Liver (tissue), 9 donors: ENCODE measurements around the gene YY1. TPM values are rescaled to one million over a fixed set of nuclear protein-coding genes. Genes with fewer than 3 reads are reported as not detected.

ENCODE experiments used
- DNase-seq: peaks from one replicate; pipeline ENCODE4 v3.0.0-alpha.2; 2017; ENCODE audit warnings: low spot score
- H3K27ac ChIP-seq, 2 donors: one replicate each; pipeline ENCODE4 v1.7.0; 2013; ENCODE audit warnings: inconsistent platforms in 2 of 2, low read length in 2 of 2, control low read depth in 1 of 2, low read depth in 1 of 2, mild to moderate bottlenecking in 1 of 2
- H3K27me3 ChIP-seq, 4 donors: one replicate each; pipeline versions ENCODE4 v1.6.1 to v1.7.0; 2013; ENCODE audit warnings: low read length in 3 of 4, inconsistent platforms in 1 of 4, mild to moderate bottlenecking in 1 of 4, moderate library complexity in 1 of 4; ENCODE audit not compliant: control insufficient read depth in 4 of 4, insufficient read depth in 4 of 4
- H3K36me3 ChIP-seq, 4 donors: one replicate each; pipeline versions ENCODE4 v1.6.1 to v1.7.0; 2013; ENCODE audit warnings: low read length in 3 of 4, mild to moderate bottlenecking in 3 of 4, low read depth in 1 of 4, moderate library complexity in 1 of 4; ENCODE audit not compliant: control insufficient read depth in 4 of 4, insufficient read depth in 3 of 4
- H3K4me1 ChIP-seq, 4 donors: one replicate each; pipeline versions ENCODE4 v1.6.1 to v1.7.0; 2013; ENCODE audit warnings: low read length in 3 of 4, mild to moderate bottlenecking in 3 of 4, moderate library complexity in 1 of 4; ENCODE audit not compliant: control insufficient read depth in 4 of 4, insufficient read depth in 4 of 4
- H3K4me3 ChIP-seq, 3 donors: one replicate each; pipeline versions ENCODE4 v1.6.1 to v1.7.0; 2013; ENCODE audit warnings: low read length in 3 of 3, control low read depth in 1 of 3, low read depth in 1 of 3, mild to moderate bottlenecking in 1 of 3
- H3K9ac ChIP-seq, 2 donors: one replicate each; pipeline ENCODE4 v1.7.0; 2013; ENCODE audit warnings: low read length in 2 of 2, mild to moderate bottlenecking in 2 of 2, moderate library complexity in 2 of 2, control low read depth in 1 of 2, low read depth in 1 of 2
- H3K9me3 ChIP-seq, 4 donors: one replicate each; pipeline versions ENCODE4 v1.6.1 to v1.7.0; 2013; ENCODE audit warnings: low read length in 3 of 4; ENCODE audit not compliant: control insufficient read depth in 4 of 4
- EGR1 ChIP-seq, 2 donors: IDR thresholded peaks; 2 replicates each; pipeline ENCODE4 v1.6.1; 2016 to 2018; ENCODE audit warnings: antibody characterized with exemption in 2 of 2, low read depth in 2 of 2
- FOXA1 ChIP-seq: IDR thresholded peaks from 2 replicates; pipeline ENCODE4 v1.6.1; 2016; ENCODE audit warnings: antibody characterized with exemption
- FOXA2 ChIP-seq: IDR thresholded peaks from 2 replicates; pipeline ENCODE4 v1.6.1; 2016; ENCODE audit warnings: antibody characterized with exemption
- GABPA ChIP-seq, 2 donors: IDR thresholded peaks in 1 of 2; conservative IDR thresholded peaks in 1 of 2; 2 replicates each; pipeline ENCODE4 v1.6.1; 2016; ENCODE audit warnings: antibody characterized with exemption in 2 of 2, mild to moderate bottlenecking in 1 of 2, moderate library complexity in 1 of 2
- HNF4A ChIP-seq, 2 donors: conservative IDR thresholded peaks; 2 replicates each; pipeline ENCODE4 v1.6.1; 2016; ENCODE audit warnings: antibody characterized with exemption in 2 of 2, mild to moderate bottlenecking in 2 of 2
- HNF4G ChIP-seq: IDR thresholded peaks from 2 replicates; pipeline ENCODE4 v1.6.1; 2016; ENCODE audit warnings: antibody characterized with exemption
- JUND ChIP-seq, 2 donors: IDR thresholded peaks; 2 replicates each; pipeline ENCODE4 v1.6.1; 2016; ENCODE audit warnings: antibody characterized with exemption in 2 of 2
- NR2F2 ChIP-seq: IDR thresholded peaks from 2 replicates; pipeline ENCODE4 v1.6.1; 2016; ENCODE audit warnings: antibody characterized with exemption
- RAD21 ChIP-seq, 2 donors: IDR thresholded peaks; 2 replicates each; pipeline ENCODE4 v1.6.1; 2016; ENCODE audit warnings: antibody characterized with exemption in 2 of 2, mild to moderate bottlenecking in 2 of 2
- RXRA ChIP-seq, 2 donors: IDR thresholded peaks; 2 replicates each; pipeline ENCODE4 v1.6.1; 2017 to 2018; ENCODE audit warnings: antibody characterized with exemption in 2 of 2, mild to moderate bottlenecking in 1 of 2
- SP1 ChIP-seq: IDR thresholded peaks from 2 replicates; pipeline ENCODE4 v1.6.1; 2018; ENCODE audit warnings: antibody characterized with exemption, mild to moderate bottlenecking
- TAF1 ChIP-seq: conservative IDR thresholded peaks from 2 replicates; pipeline ENCODE4 v1.6.1; 2016; ENCODE audit warnings: antibody characterized with exemption, mild to moderate bottlenecking
- YY1 ChIP-seq: IDR thresholded peaks from 2 replicates; pipeline ENCODE4 v1.6.1; 2016; ENCODE audit warnings: antibody characterized with exemption, mild to moderate bottlenecking
- WGBS: extraction: QIAGEN DNeasy Blood & Tissue Kit; methylation state at CpG from one replicate; pipeline ENCODE4 v1.1.7; 2013; 5-methylcytosine and 5-hydroxymethylcytosine counted together
- polyA plus RNA-seq, 2 donors: library from polyadenylated mRNA; stranded (reverse) in 1 of 2; unstranded in 1 of 2; fragments of 200-250 nt in 1 of 2; fragments of >200 nt in 1 of 2; fragmentation: Nextera tagmentation in 1 of 2; extraction: Ambion mirVana in 1 of 2; gene quantifications; one replicate each; pipeline versions ENCODE4 v1.2.1 to v1.2.3, GENCODE V29; 2013 to 2015
- total RNA-seq, 2 donors: library from RNA; depleted of rRNA; stranded (reverse); fragments of >200 nt; gene quantifications; one replicate each; pipeline ENCODE4 v1.2.3, GENCODE V29; 2014
- TF ChIP-seq, protein P1 (sequence below): IDR thresholded peaks from 2 replicates; pipeline ENCODE4 v1.6.1; 2016; ENCODE audit warnings: antibody characterized with exemption
- TF ChIP-seq, protein P2 (sequence below): IDR thresholded peaks from 2 replicates; pipeline ENCODE4 v1.6.1; 2016; ENCODE audit warnings: antibody characterized with exemption
- TF ChIP-seq, protein P3 (sequence below): IDR thresholded peaks from 2 replicates; pipeline ENCODE4 v1.6.1; 2016; ENCODE audit warnings: antibody characterized with exemption, mild to moderate bottlenecking
- TF ChIP-seq, protein P4 (sequence below): IDR thresholded peaks from 2 replicates; pipeline ENCODE4 v1.6.1; 2016; ENCODE audit warnings: antibody characterized with exemption
- TF ChIP-seq, protein P5 (sequence below): fragments of 150-350 bp; IDR thresholded peaks from 2 replicates; pipeline ENCODE4 v1.5.1; 2017; ENCODE audit warnings: improper control_type of control experiment, low read depth, low read length; ENCODE audit not compliant: missing input control
- donor health status: healthy.
- donor health status: healthy.
- donor health status: healthy.
- donor health status: healthy.
- donor health status: healthy.

Gene YY1
- total and polyA plus RNA-seq, 4 donors: 15.8 to 37.4 (median 28.8) TPM

DNA sequence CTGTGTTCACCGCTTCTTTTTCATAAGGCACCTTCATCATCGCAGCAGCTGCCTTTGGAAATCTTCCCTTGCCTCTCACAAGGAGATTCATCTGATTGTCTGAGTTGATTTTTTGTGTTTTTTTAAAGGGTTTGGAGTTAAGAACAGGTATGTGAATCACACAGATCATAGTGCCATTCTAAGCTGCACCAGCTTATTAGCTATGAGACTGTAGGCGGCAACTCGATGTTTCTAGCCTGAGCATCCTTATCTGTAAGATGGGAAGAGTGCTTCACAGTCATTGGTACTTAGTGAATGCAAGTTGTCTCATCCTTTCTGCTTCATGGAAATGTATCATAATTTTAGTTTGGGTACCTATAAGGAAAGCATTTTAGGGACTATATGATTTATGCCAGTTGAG, 35.3 kb downstream of the YY1 start:
- 98% methylated on average over 4 of the region's 4 CpGs for WGBS
- no peak overlapping the region for H3K9ac ChIP-seq
- peaks cover 1 to 23% (median 12%) of the 10 kb centered on the region in 4 donors for H3K4me1 ChIP-seq
- H3K27me3 ChIP-seq: no peaks in the 10 kb centered on the region
- H3K9me3 ChIP-seq: no peaks in the 10 kb centered on the region
- no peak overlapping the region for H3K4me3 ChIP-seq
- DNase-seq: no peak
- no peak for TF ChIP-seq SP1
- no peak for TF ChIP-seq GABPA (IDR thresholded peaks at IDR 0.05 in 1 of 2, conservative IDR thresholded peaks at IDR 0.05 in 1 of 2)
- TF ChIP-seq NR2F2: no peak
- TF ChIP-seq, protein P1, sequence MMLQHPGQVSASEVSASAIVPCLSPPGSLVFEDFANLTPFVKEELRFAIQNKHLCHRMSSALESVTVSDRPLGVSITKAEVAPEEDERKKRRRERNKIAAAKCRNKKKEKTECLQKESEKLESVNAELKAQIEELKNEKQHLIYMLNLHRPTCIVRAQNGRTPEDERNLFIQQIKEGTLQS: no peak
- TF ChIP-seq JUND (IDR thresholded peaks at IDR 0.05): no peak
- TF ChIP-seq, protein P2, sequence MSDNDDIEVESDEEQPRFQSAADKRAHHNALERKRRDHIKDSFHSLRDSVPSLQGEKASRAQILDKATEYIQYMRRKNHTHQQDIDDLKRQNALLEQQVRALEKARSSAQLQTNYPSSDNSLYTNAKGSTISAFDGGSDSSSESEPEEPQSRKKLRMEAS: no peak
- TF ChIP-seq TAF1: no peak
- no peak for TF ChIP-seq HNF4G
- peaks cover 0 to 8% (median 1%) of the 10 kb centered on the region in 4 donors for H3K36me3 ChIP-seq
- H3K27ac ChIP-seq: no peak overlapping the region

DNA sequence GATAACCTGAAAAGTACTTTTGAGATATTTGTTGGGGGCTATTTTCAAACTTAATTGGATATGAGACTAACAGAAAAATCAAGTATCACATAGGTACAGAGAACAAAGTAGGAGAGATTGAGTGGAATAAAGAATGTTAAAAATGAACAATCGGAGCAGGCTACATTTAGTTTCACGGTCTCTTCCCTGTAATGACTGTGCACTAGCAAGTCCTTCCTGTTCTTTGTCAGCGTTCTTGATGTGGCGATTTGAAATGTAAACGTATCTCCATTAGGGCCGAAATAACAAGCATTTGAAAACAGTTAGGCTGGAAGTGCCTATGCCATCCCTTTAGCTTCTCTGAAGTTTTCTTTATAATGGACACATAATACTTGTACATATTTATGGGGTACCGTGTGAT, 36.3 kb downstream of the YY1 start:
- Histone ChIP-seq H3K4me3 (no peak overlapping the region), H3K36me3 (peaks cover 0 to 8% (median 1%) of the 10 kb centered on the region in 4 donors), H3K27ac (no peak overlapping the region), H3K9me3 (no peaks in the 10 kb centered on the region), H3K4me1 (peaks cover 1 to 25% (median 10%) of the 10 kb centered on the region in 4 donors), H3K27me3 (no peaks in the 10 kb centered on the region), H3K9ac (no peak overlapping the region)
- no peak for DNase-seq
- 69% methylated on average over 7 of the region's 7 CpGs for WGBS
- TF ChIP-seq YY1 (no peak), HNF4G (no peak), JUND (IDR thresholded peaks at IDR 0.05) (no peak)

DNA sequence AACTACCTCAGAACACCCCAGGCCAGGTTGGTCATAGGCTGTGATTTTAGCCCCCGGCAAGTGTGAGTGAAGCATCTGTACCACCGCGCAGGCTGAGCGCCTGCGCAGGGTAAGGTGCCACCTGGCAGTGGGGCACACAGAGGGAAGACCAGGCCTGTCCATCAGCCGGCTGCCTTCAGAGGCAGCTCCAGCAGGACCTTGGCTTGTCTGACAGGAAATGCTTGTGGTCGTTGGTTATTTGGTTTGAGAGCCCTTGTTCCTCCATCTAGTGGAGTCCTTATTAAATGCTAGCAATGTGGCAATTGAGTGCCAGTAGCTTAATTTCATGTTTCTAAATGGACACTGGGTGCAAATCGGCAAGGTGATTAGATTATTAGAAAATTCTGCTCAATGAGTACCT, 39.8 kb downstream of the YY1 start:
- H3K9ac ChIP-seq: no peak overlapping the region
- no peak overlapping the region for H3K27ac ChIP-seq
- no peak for TF ChIP-seq GABPA (IDR thresholded peaks at IDR 0.05 in 1 of 2, conservative IDR thresholded peaks at IDR 0.05 in 1 of 2)
- no peak for TF ChIP-seq TAF1
- no peak for TF ChIP-seq RAD21 (IDR thresholded peaks at IDR 0.05)
- TF ChIP-seq, protein P3, sequence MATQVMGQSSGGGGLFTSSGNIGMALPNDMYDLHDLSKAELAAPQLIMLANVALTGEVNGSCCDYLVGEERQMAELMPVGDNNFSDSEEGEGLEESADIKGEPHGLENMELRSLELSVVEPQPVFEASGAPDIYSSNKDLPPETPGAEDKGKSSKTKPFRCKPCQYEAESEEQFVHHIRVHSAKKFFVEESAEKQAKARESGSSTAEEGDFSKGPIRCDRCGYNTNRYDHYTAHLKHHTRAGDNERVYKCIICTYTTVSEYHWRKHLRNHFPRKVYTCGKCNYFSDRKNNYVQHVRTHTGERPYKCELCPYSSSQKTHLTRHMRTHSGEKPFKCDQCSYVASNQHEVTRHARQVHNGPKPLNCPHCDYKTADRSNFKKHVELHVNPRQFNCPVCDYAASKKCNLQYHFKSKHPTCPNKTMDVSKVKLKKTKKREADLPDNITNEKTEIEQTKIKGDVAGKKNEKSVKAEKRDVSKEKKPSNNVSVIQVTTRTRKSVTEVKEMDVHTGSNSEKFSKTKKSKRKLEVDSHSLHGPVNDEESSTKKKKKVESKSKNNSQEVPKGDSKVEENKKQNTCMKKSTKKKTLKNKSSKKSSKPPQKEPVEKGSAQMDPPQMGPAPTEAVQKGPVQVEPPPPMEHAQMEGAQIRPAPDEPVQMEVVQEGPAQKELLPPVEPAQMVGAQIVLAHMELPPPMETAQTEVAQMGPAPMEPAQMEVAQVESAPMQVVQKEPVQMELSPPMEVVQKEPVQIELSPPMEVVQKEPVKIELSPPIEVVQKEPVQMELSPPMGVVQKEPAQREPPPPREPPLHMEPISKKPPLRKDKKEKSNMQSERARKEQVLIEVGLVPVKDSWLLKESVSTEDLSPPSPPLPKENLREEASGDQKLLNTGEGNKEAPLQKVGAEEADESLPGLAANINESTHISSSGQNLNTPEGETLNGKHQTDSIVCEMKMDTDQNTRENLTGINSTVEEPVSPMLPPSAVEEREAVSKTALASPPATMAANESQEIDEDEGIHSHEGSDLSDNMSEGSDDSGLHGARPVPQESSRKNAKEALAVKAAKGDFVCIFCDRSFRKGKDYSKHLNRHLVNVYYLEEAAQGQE: no peak
- no peak for TF ChIP-seq YY1
- TF ChIP-seq, protein P1: no peak
- TF ChIP-seq HNF4G: no peak
- TF ChIP-seq, protein P4, sequence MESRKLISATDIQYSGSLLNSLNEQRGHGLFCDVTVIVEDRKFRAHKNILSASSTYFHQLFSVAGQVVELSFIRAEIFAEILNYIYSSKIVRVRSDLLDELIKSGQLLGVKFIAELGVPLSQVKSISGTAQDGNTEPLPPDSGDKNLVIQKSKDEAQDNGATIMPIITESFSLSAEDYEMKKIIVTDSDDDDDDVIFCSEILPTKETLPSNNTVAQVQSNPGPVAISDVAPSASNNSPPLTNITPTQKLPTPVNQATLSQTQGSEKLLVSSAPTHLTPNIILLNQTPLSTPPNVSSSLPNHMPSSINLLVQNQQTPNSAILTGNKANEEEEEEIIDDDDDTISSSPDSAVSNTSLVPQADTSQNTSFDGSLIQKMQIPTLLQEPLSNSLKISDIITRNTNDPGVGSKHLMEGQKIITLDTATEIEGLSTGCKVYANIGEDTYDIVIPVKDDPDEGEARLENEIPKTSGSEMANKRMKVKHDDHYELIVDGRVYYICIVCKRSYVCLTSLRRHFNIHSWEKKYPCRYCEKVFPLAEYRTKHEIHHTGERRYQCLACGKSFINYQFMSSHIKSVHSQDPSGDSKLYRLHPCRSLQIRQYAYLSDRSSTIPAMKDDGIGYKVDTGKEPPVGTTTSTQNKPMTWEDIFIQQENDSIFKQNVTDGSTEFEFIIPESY: no peak
- TF ChIP-seq, protein P5, sequence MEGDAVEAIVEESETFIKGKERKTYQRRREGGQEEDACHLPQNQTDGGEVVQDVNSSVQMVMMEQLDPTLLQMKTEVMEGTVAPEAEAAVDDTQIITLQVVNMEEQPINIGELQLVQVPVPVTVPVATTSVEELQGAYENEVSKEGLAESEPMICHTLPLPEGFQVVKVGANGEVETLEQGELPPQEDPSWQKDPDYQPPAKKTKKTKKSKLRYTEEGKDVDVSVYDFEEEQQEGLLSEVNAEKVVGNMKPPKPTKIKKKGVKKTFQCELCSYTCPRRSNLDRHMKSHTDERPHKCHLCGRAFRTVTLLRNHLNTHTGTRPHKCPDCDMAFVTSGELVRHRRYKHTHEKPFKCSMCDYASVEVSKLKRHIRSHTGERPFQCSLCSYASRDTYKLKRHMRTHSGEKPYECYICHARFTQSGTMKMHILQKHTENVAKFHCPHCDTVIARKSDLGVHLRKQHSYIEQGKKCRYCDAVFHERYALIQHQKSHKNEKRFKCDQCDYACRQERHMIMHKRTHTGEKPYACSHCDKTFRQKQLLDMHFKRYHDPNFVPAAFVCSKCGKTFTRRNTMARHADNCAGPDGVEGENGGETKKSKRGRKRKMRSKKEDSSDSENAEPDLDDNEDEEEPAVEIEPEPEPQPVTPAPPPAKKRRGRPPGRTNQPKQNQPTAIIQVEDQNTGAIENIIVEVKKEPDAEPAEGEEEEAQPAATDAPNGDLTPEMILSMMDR: no peak
- TF ChIP-seq NR2F2: no peak
- TF ChIP-seq JUND (IDR thresholded peaks at IDR 0.05): no peak
- TF ChIP-seq SP1: no peak
- TF ChIP-seq FOXA1: no peak
- TF ChIP-seq HNF4A (conservative IDR thresholded peaks at IDR 0.05): no peak
- TF ChIP-seq FOXA2: no peak
- TF ChIP-seq RXRA (IDR thresholded peaks at IDR 0.05): no peak
- no peak for TF ChIP-seq EGR1 (IDR thresholded peaks at IDR 0.05; ENCODE audit: low read depth in 2 of 2)
- TF ChIP-seq, protein P2: no peak
- no peak overlapping the region for H3K4me3 ChIP-seq
- H3K4me1 ChIP-seq: peaks cover 0 to 10% (median under 1%) of the 10 kb centered on the region in 4 donors
- no peaks in the 10 kb centered on the region for H3K27me3 ChIP-seq
- H3K9me3 ChIP-seq: no peaks in the 10 kb centered on the region
- peaks cover 0 to 10% (median 1%) of the 10 kb centered on the region in 4 donors for H3K36me3 ChIP-seq
- DNase-seq: no peak
- 75% methylated on average over 8 of the region's 8 CpGs for WGBS
